NAMALWA (cell line): ENCODE measurements around the gene NCOR2.

Experiments
- DNase-seq: peaks from one replicate; pipeline ENCODE4 v3.0.0-alpha.2; 2015; ENCODE audit warnings: low spot score

Gene NCOR2

DNA sequence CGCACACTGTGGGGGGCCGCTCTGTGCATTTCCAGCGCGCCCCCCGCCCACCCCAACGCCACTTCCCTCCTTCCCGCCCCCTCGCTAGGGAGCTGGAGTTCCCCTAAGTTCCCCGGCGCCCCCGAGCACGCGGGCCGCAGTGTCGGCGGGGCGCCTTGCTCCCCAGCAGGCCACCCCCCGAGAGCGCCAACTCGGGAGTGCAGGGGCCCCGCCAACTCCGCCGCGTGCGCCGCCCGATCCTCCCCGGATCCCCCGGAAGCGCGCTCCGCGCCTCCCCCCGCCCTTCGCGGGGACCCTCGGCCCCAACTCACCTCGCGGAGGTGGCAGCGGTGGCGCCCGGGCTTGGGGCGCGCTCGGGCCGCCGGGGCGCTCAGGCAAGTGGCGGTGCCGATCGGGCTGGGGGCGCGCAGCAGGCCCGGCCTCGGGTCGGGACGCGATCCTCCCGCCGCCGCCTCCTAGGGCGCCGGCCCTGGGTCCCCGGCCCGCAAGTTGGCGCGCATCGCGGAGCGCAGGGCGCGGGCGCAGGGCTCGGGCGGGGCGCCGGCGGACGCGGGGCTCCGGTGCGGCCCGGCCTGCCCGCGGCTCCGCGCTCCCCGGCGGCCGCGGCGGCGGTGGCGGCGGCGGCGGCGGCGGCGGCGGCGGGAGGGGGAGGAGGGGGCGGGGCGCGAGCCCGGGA is at the start of gene NCOR2:
NCOR2 (minus strand) TSS at position 616 of the 676 bp plus-strand sequence. CDS start 72,361 bp downstream, outside the sequence.
- peak; percentile 51 for DNase-seq

DNA sequence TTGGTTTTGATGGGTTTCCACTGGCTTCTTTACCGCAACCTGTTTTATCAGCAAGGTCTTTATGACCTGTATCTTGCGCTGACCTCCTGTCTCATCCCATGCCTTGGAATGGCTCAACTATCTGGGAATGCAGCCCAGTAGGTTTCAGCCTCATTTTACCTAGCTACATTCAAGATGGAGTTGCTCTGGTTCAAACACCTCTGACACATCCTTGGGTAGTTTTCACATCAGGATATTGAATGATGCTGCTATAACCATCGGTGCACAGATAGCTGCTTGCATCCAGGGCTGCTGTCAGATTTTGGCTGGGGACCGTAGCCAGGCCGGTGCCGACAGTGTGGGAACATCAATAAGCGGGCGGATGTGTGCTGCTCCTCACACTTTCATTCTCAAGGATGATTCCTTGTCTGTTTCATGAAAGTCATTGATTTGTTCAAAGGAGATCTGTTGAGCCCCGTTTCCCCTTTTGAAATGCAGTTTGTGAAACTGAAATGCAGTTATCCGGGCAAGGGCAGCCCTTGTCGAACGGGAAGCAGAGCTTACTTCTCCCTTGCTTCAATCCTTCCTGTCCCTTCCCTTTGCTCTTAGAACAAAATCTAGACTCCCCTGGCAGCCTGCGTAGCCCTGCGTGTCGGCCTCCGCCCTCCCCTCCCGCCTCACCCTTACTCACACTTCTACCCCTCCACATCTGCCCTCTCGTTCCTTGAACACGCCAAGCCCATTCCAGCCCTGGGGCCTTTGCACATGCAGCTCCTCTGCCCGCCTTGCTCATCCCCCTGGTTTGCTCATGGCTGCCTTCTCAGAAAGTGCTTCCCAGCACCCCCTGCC is 49.2 kb upstream of the NCOR2 start:
- DNase-seq: no peak

GRCh38 chr12:124614512-124615292 is 47.3 kb upstream of the NCOR2 start:
- no peak for DNase-seq

GRCh38 chr12:124613151-124613585 is 45.8 kb upstream of the NCOR2 start:
- DNase-seq: no peak

GRCh38 chr12:124612410-124612680 is 44.9 kb upstream of the NCOR2 start:
- DNase-seq: no peak

GRCh38 chr12:124611559-124612409 is 44.4 kb upstream of the NCOR2 start:
- DNase-seq: no peak

DNA sequence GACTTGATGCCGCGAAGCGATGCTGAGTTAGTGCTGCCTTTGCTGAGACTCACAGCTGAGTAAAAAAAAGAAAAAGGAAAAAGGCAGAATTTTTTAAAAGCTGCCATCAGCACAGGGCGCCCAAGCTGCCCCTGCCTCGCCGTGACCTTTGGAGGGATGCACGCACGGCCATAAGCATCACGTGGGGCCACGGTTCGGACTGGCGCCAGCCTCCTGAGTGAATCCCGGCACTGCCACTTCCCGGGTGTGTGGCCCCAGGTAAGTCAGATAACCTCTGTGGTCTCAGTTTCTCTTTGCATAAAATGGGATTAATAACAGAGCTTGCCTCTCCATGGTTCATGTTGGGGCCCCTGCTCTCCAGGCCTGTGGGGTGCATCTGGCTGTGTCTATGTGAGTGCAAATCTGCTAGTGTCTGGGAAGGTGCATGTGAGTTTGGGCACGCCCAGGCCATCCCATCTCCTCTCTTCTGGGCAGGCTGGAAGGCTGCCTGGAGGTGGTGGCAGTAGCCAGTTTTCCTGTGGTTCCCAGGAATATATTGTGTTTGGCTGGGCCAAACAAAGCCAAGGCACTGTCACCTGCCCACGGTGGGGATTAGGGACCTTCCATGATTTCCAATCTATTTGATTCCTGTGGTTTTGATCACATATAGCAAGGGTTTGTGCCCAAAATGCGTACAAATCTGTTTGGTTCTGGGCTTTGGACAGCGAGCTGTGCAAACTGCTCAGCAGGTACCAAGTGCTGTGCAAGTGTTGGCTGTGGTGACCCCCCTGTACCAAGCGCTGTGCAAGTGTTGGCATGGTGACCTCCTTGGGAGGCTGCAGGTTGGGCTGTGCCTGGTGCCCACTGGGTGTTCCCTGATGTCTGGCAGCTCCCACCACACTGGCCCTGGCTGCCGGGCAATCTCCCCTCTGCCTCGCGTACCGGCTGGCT is 43.5 kb upstream of the NCOR2 start:
- DNase-seq: no peak

GRCh38 chr12:124610021-124610612 is 42.7 kb upstream of the NCOR2 start:
- DNase-seq: no peak

GRCh38 chr12:124609041-124609989 is 41.9 kb upstream of the NCOR2 start:
- peak; percentile 86 for DNase-seq

GRCh38 chr12:124608450-124608870 is 41.0 kb upstream of the NCOR2 start:
- peak; percentile 67 for DNase-seq

GRCh38 chr12:124607681-124608425 is 40.4 kb upstream of the NCOR2 start:
- peak; percentile 13 for DNase-seq

DNA sequence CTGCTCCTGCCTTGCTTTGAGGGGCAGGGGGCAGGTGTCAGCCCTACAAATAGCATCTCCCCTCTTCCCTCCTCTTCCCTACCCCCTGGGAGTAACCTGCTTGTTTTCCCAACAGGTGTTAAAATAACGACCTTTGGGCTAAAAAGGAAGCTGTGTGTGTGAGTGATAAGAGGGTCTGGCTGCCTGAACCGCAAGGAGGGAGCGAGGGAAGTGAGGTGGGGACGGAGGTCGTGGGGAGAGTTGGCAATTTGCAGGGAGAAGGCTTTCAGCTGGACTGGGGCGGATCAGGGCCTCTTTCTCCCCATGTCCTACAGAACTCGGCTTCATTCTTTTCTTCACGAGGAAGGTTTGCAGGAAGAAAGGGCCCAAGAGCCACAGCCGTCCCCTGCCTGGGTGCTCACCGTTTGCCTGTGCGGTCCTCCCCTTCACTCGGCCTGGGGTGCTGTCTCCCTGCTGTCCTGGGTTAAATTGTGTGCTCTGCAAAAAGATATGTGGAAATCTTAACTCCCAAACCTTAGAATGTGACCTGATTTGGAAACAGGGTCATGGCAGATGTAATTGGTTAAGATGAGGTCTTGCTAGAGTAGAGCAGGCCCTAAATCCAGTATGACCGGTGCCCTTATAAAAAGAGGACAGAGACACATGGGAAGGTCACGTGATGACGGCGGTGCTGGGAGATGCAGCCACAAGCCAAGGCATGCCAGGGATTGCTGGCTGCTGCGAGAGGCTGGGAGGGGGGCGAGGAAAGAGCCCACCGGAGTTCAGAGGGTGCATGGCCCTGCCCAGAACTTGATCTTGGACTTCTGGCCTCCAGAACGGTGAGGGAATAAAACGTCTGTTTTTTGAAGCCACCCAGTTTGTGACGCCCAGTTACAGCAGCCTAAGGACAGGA is 38.7 kb upstream of the NCOR2 start:
- no peak for DNase-seq

- DNase-seq: no peak
These were observed 37.9 kb upstream of the NCOR2 start for GRCh38 chr12:124605150-124605882.

DNA sequence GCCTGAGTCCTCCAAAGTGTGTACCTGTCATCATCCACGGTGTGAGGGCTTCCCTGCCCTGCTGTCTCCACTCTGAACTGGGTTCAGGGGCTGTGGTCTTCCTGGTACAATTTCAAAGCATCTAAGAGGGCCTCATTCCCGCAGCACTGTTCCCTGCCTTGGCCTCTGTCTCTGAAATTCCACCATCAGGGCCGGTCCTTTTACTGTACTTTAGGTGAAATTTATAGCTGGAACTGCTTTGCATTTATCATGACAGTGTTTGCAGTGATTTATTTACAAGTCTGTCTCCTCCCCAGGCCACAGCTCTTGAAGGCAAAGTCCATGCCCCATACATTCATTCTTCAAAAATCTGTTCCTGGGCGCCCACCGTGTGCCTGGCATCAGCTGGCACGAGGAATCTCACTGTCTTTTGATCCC is 36.9 kb upstream of the NCOR2 start:
- no peak for DNase-seq

GRCh38 chr12:124603831-124604251 is 36.4 kb upstream of the NCOR2 start:
- no peak for DNase-seq

GRCh38 chr12:124603100-124603541 is 35.7 kb upstream of the NCOR2 start:
- DNase-seq: no peak
